ENCODE measurements around the gene PLCZ1. TPM values are rescaled to one million over a fixed set of nuclear protein-coding genes. Genes with fewer than 3 reads are reported as not detected.

PLCZ1 gene
- total and polyA plus RNA-seq, 8 donors = 0.73 TPM; not detected in 7

DNA sequence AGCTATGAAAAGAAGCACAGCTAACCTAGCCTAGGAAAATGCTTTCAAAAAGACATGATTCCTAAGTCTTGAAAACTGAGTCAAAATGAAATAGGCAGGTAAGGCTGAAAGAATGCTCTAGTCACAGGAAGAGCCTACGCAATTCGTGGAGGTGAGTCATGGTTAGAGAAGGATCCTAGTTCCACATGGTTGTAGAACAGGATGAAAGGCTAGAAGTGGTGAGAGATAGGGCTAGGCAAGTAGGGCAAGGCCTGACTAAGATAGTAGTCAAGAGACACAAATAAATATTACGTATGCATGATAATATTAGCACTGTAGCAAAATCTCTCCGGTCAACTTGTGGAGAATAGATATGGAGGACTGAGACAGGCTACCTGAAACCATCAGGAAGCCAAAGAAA lies 47.2 kb downstream of the PLCZ1 start:
- H3K4me3 ChIP-seq = no peak overlapping the region
- DNase-seq = no peak
- TF ChIP-seq, protein P1, sequence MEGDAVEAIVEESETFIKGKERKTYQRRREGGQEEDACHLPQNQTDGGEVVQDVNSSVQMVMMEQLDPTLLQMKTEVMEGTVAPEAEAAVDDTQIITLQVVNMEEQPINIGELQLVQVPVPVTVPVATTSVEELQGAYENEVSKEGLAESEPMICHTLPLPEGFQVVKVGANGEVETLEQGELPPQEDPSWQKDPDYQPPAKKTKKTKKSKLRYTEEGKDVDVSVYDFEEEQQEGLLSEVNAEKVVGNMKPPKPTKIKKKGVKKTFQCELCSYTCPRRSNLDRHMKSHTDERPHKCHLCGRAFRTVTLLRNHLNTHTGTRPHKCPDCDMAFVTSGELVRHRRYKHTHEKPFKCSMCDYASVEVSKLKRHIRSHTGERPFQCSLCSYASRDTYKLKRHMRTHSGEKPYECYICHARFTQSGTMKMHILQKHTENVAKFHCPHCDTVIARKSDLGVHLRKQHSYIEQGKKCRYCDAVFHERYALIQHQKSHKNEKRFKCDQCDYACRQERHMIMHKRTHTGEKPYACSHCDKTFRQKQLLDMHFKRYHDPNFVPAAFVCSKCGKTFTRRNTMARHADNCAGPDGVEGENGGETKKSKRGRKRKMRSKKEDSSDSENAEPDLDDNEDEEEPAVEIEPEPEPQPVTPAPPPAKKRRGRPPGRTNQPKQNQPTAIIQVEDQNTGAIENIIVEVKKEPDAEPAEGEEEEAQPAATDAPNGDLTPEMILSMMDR (IDR thresholded peaks at IDR 0.05) = no peak
- TF ChIP-seq POLR2AphosphoS5 (IDR thresholded peaks at IDR 0.05) = no peak
- TF ChIP-seq EP300 (IDR thresholded peaks at IDR 0.05) = no peak
- no peak for TF ChIP-seq POLR2A (IDR thresholded peaks at IDR 0.05)
- H3K9me3 ChIP-seq = no peaks in the 10 kb centered on the region
- no peak overlapping the region for H3K27ac ChIP-seq
- intact Hi-C loops (cut with DNase I; ENCODE audit: low total_unique reads) = no loop called here
- no peaks in the 10 kb centered on the region for H3K4me1 ChIP-seq
- H3K36me3 ChIP-seq = no peaks in the 10 kb centered on the region
- no peaks in the 10 kb centered on the region for H3K27me3 ChIP-seq
- 87 to 97% (median 92%) methylated on average over 4 of the region's 4 CpGs for WGBS, 5 donors

DNA sequence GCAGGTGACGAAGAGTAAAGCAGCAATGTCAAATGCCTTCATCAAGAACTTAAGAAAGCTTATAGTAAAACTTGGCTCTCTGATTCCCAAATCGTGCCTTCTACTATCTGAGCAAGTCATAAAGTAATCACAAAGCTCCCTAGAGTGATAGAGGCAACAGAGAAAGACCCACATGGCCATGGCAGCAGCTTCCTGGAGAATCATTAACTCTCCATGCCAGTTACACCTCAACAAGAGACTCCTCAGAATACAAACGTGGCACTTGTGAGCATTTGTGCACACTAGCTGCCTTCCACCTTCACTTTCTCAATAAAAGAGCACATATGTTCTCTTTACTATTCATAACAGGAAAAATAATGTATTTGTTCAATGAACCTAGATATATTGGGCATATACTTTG lies 48.0 kb downstream of the PLCZ1 start:
- no peak overlapping the region for H3K4me3 ChIP-seq
- no peak overlapping the region for H3K27ac ChIP-seq
- no peaks in the 10 kb centered on the region for H3K27me3 ChIP-seq
- no peak for TF ChIP-seq EP300 (IDR thresholded peaks at IDR 0.05)
- 68 to 83% (median 73%) methylated on average over 3 of the region's 3 CpGs for WGBS, 5 donors
- no peaks in the 10 kb centered on the region for H3K4me1 ChIP-seq
- DNase-seq = no peak
- no peaks in the 10 kb centered on the region for H3K9me3 ChIP-seq
- intact Hi-C loops (cut with DNase I; ENCODE audit: low total_unique reads) = no loop called here
- H3K36me3 ChIP-seq = no peaks in the 10 kb centered on the region

DNA sequence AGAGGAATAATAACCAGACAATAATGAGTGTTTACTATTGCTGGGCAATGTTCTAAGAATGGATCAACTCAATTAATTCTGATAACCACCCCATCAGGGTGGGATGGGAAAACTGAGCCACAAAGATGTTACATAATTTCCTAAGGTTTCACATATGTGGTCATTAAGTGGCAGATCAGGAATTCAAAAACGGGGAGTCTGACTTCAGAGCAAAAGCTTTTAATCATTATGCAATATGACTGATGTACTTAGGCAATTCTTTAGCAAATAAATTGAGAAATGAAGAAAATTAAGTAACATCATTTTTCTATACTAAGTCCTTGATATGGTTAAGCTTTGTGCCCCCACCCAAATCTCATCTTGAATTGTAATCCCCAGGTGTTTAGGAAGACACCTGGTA lies 53.4 kb downstream of the PLCZ1 start:
- WGBS, 5 donors = 66 to 83% (median 69%) methylated on average over 1 of the region's 1 CpG
- intact Hi-C loops (cut with DNase I; ENCODE audit: low total_unique reads) = no loop called here
- no peaks in the 10 kb centered on the region for H3K9me3 ChIP-seq
- no peaks in the 10 kb centered on the region for H3K36me3 ChIP-seq
- H3K27ac ChIP-seq = no peak overlapping the region
- no peaks in the 10 kb centered on the region for H3K4me1 ChIP-seq
- H3K4me3 ChIP-seq = no peak overlapping the region
- DNase-seq = no peak
- H3K27me3 ChIP-seq = no peaks in the 10 kb centered on the region
- no peak for TF ChIP-seq POLR2AphosphoS5 (IDR thresholded peaks at IDR 0.05)
- no peak for TF ChIP-seq EP300 (IDR thresholded peaks at IDR 0.05)
- TF ChIP-seq POLR2A (IDR thresholded peaks at IDR 0.05) = no peak
- TF ChIP-seq, protein P1 (IDR thresholded peaks at IDR 0.05) = no peak

DNA sequence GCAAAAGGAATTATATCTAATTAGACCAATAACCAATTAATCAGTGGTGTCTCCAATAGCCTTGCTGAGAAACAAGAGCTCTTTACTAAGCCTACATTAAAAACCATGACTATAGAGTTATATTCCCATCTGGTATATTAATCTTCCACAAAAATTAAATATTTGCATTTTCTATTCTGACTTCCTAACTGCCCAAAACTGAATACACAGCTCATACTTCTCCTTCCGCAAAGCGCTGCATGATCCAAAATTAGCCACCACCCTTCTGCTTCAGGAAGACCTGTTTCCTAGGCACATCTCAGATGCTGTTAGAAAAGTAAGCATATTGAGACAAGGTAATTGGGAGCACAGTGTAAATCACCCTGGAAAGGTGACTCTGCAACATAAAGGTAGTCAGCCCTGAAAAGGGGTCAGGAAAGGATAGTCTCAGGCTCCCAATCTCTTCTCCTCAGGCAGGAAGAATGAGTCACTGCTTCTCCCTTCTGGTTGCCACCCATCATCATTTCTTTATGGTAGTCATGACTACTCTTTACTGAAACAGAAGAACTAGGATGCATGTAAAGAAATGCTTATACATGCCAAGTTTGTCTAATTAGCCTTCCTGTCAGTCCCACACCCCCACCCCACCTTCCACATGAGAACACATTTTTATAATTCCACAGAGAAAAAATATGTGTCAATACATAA lies 54.3 kb downstream of the PLCZ1 start:
- DNase-seq = no peak
- 92 to 96% (median 94%) methylated on average over 2 of the region's 2 CpGs for WGBS, 5 donors

DNA sequence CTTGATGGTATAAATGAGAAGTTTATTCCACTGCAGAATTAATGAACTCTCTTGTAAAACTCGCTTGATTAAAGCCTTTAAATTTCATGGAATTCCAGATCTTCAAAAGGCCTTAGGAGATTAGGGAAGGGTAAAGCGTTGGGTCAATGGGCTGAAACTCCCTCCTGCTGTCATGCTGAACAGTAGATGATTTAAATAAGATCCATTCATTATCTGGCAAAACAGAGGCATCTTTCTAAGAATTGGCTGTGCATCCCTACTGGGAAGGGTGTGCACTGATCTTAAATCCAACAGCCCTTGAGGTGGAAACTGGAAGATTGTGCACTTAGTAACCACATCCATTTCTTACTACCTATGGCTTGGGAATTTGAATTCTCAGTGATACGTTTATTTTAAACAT lies 56.0 kb downstream of the PLCZ1 start:
- no peaks in the 10 kb centered on the region for H3K27me3 ChIP-seq
- H3K27ac ChIP-seq = no peak overlapping the region
- no peak overlapping the region for H3K4me3 ChIP-seq
- H3K4me1 ChIP-seq = no peaks in the 10 kb centered on the region
- DNase-seq = no peak
- TF ChIP-seq POLR2AphosphoS5 (IDR thresholded peaks at IDR 0.05) (no peak), EP300 (IDR thresholded peaks at IDR 0.05) (no peak), POLR2A (IDR thresholded peaks at IDR 0.05) (no peak)
- TF ChIP-seq, protein P1 (IDR thresholded peaks at IDR 0.05) = no peak
- no peaks in the 10 kb centered on the region for H3K9me3 ChIP-seq
- 73 to 86% (median 81%) methylated on average over 3 of the region's 3 CpGs for WGBS, 5 donors
- intact Hi-C loops (cut with DNase I; ENCODE audit: low total_unique reads) = no loop called here
- H3K36me3 ChIP-seq = no peaks in the 10 kb centered on the region

More for the DNA sequence above, 54.3 kb downstream of the PLCZ1 start:
- Histone ChIP-seq H3K27ac (no peak overlapping the region), H3K36me3 (no peaks in the 10 kb centered on the region), H3K9me3 (no peaks in the 10 kb centered on the region), H3K4me3 (no peak overlapping the region), H3K4me1 (no peaks in the 10 kb centered on the region), H3K27me3 (no peaks in the 10 kb centered on the region)
- TF ChIP-seq, protein P1 (IDR thresholded peaks at IDR 0.05) = no peak
- TF ChIP-seq EP300 (IDR thresholded peaks at IDR 0.05) (no peak), POLR2A (IDR thresholded peaks at IDR 0.05) (no peak), POLR2AphosphoS5 (IDR thresholded peaks at IDR 0.05) (no peak)
- intact Hi-C loops (cut with DNase I; ENCODE audit: low total_unique reads) = no loop called here

Data from stomach (tissue), 9 donors.